Fibroblast of villous mesenchyme (primary cell): ENCODE measurements around the gene FHDC1. TPM values are rescaled to one million over a fixed set of nuclear protein-coding genes. Genes with fewer than 3 reads are reported as not detected.

Experiments
- DNase-seq: peaks from one replicate; pipeline ENCODE4 v3.0.0-alpha.2; 2010; ENCODE audit warnings: low read depth
- H3K4me3 ChIP-seq: 2 replicates; pipeline ENCODE4 v1.5.1; 2011; ENCODE audit warnings: low read depth, mild to moderate bottlenecking, low read length
- total RNA-seq: library from RNA; depleted of rRNA; stranded (reverse); fragments of >200 nt; gene quantifications from 2 replicates; pipeline ENCODE4 v1.2.3, GENCODE V29; 2012
- TF ChIP-seq, protein P1 (sequence below): IDR thresholded peaks from 2 replicates; pipeline ENCODE4 v1.5.1; 2012; ENCODE audit warnings: low read depth, mild to moderate bottlenecking, low read length; ENCODE audit not compliant: insufficient read depth

FHDC1 gene
- total RNA-seq, 1 donor: 1.7 TPM

DNA sequence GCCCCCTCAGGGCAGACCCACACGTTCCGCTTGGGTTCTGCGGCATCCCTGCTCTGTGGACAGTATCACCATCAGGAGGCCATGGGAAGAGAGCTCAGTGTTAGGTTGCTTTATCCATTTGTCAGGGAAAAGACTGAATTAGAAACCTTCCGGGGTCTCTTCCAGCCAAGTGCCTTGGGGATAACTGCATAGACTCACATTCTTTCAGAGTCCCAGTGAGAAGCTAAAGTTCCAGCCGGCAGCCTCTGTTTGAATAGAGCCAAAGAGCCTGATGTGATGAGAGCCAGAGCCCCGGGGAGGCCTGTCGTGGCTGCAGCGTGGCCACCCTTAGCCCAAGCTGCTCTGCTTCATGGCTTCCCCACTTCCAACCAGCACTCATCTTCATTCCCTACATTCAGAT, 85.2 kb downstream of the FHDC1 start:
- TF ChIP-seq, protein P1, sequence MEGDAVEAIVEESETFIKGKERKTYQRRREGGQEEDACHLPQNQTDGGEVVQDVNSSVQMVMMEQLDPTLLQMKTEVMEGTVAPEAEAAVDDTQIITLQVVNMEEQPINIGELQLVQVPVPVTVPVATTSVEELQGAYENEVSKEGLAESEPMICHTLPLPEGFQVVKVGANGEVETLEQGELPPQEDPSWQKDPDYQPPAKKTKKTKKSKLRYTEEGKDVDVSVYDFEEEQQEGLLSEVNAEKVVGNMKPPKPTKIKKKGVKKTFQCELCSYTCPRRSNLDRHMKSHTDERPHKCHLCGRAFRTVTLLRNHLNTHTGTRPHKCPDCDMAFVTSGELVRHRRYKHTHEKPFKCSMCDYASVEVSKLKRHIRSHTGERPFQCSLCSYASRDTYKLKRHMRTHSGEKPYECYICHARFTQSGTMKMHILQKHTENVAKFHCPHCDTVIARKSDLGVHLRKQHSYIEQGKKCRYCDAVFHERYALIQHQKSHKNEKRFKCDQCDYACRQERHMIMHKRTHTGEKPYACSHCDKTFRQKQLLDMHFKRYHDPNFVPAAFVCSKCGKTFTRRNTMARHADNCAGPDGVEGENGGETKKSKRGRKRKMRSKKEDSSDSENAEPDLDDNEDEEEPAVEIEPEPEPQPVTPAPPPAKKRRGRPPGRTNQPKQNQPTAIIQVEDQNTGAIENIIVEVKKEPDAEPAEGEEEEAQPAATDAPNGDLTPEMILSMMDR: no peak
- H3K4me3 ChIP-seq: no peak overlapping the region
- no peak for DNase-seq

DNA sequence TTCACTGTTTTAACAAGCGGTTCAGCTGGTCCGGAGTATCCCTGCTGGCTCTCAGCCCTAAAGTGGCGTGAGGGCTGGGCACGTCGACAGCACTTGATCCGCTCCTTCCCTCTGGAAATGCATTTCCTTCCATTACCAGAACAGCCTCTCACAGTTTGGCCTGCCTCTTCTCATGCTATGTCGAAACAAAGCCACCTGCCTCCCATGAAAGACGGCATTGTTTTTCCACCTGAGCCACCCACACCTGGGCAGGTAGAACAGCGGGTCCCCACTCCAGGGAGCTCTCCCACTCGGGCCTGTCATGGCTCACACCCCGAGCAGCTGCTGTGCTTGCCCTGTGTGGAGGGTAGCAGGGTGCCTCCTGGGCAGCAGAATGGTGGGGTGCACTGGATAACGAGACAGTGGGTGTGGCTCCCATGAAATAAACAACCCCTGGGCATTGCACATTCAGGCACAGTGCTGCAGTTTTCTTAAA, 86.2 kb downstream of the FHDC1 start:
- no peak overlapping the region for H3K4me3 ChIP-seq
- DNase-seq: no peak
- TF ChIP-seq, protein P1: no peak

DNA sequence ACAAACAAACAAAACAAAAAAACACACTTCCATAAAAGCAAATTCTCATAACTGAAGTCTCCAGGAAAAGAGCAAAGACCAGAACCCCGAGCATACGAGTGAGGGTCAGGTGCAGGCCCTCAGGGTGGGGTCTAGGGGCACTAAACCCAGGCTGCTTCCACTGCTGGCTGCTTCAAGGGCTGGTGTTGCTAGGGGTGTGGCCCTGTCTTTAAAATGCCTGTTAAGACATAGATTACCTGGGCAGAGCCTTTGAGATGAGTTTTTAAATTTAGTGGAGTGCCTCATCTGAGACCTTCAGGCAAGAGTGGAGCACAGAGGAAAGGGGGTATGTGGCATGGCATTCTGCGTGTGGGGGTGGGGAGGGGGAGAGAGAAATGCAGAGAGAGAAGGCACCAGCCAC, 87.0 kb downstream of the FHDC1 start:
- TF ChIP-seq, protein P1: no peak
- no peak for DNase-seq

DNA sequence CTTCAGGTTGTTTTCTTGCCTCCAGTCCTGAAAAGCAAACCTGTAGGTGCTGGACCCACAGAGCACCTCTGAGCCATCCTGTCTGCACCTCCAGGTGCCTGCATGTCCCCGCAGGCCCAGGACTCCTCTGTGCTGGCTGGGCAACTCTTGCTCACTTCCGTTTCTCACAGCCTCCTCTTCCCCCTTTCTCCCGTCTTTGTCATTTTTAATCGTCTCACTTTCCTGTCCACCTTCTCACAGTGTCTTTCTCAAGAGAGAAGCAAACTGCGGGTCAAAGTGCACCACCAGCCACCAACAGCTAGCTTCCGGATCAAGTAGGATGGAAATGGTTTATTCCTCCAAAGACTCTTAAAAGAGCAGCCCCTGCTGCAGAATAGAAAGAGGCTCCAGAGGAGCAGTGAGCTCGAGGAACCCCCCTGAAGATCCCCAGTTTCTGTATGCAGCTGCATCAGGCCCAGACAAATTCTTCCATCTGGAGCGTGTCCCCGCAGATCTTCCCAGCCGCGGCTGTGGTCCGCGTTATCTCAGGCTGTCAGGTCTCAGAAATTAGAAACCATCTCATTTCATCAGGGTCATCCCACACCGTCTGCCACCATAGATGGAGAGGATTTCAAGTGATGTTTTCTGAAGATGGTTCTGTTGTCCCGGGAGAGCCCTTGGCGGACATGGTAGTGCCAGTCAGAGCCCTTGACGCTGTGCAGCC, 87.7 kb downstream of the FHDC1 start:
- no peak overlapping the region for H3K4me3 ChIP-seq
- DNase-seq: no peak

More for the DNA sequence above, 87.0 kb downstream of the FHDC1 start:
- H3K4me3 ChIP-seq: no peak overlapping the region

DNA sequence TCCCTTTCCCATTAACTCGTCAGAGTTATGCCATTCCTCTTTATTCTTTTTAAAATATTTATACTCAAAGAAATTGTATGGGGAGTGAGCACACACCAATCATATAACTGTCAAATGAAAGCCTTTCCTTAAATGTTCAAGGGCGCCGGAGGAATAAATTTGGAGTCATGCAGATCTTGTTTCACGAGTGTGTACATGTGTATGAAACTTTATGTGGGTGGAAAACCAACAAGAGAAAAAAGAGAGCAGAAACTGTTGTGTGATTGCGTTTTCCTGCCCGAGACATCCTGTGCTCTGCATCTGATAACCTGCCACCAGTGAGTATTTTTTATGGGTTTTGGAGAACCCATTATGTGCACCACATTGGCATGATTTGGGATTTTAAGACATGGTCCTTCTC, 88.3 kb downstream of the FHDC1 start:
- DNase-seq: no peak
- TF ChIP-seq, protein P1: no peak
- H3K4me3 ChIP-seq: no peak overlapping the region

More for the DNA sequence above, 87.7 kb downstream of the FHDC1 start:
- TF ChIP-seq, protein P1: no peak

DNA sequence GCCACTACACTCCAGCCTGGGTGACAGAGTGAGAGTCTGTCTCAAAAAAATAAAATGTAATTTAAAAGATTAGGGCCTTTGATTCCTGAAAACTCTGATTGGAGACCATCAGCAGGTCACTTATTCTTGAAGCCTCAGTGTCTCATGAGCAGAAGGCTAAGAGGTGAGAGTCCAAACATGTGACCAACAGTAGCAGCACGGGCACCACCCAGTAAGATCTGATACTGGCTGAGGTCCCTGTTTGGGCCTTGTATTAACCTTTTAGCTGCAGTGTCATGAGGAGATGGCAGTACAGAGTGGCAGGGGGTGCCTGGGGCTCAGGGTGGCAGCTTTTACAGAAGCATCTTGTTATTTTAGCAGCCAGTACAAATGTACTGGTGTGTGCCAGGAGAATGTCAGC, 89.3 kb downstream of the FHDC1 start:
- TF ChIP-seq, protein P1: no peak
- no peak overlapping the region for H3K4me3 ChIP-seq
- no peak for DNase-seq
